ENCODE results near the gene TTC16. TPM values are rescaled to one million over a fixed set of nuclear protein-coding genes. Genes with fewer than 3 reads are reported as not detected.
A peak's percentile ranks its signal among the peaks of the same experiment; 100 is the strongest.

The TTC16 gene
- total RNA-seq, 1 experiment from 2014 or later, result not detected

- Histone ChIP-seq H3K23ac (ENCODE audit: insufficient read length, low read depth, low read length) (no peak overlapping the region), H2BK120ac (ENCODE audit: low read depth, low read length, poor library complexity, severe bottlenecking) (no peak overlapping the region), H2BK15ac (ENCODE audit: low read depth, low read length) (no peak overlapping the region), H2AK5ac (ENCODE audit: insufficient read length, low read length) (no peak overlapping the region), H3K14ac (ENCODE audit: insufficient read depth, low read length) (no peak overlapping the region), H4K8ac (replicated peaks; ENCODE audit: insufficient read length, low read depth, low read length) (no peak overlapping the region), H2BK20ac (ENCODE audit: low read depth, low read length, poor library complexity, severe bottlenecking) (no peak overlapping the region), H3T11ph (ENCODE audit: low read length) (no peak overlapping the region), H3K23me2 (ENCODE audit: insufficient read length, low read depth, low read length, poor library complexity, severe bottlenecking) (no peaks in the 10 kb centered on the region), H3K9ac (ENCODE audit: extremely low read depth, insufficient read length, low read length) (no peak overlapping the region), H3K9me3 (ENCODE audit: control insufficient read depth, low read depth, low read length) (no peaks in the 10 kb centered on the region), H4K5ac (ENCODE audit: insufficient read length, low read depth, low read length) (no peak overlapping the region), H3K56ac (ENCODE audit: insufficient read length, low read depth, low read length) (no peak overlapping the region), H4K91ac (ENCODE audit: insufficient read length, low read depth, low read length) (no peak overlapping the region), H3K4ac (ENCODE audit: low read depth, low read length) (no peak overlapping the region), H3K18ac (ENCODE audit: insufficient read length, low read depth, low read length) (no peak overlapping the region), H3K4me1 (ENCODE audit: insufficient read depth, low read length) (no peaks in the 10 kb centered on the region), H3K4me2 (ENCODE audit: insufficient read depth, insufficient read length, low read length) (no peak overlapping the region), H4K20me1 (ENCODE audit: control insufficient read depth, insufficient read depth, insufficient read length) (no peaks in the 10 kb centered on the region), H2BK5ac (ENCODE audit: insufficient read length, low read length) (no peak overlapping the region), H3K79me1 (ENCODE audit: insufficient read depth, low read depth, low read length, poor library complexity, severe bottlenecking) (no peaks in the 10 kb centered on the region), H3K27ac (ENCODE audit: insufficient read length, low read depth, low read length) (no peak overlapping the region), H2AFZ (ENCODE audit: low read length) (no peak overlapping the region), H3K79me2 (ENCODE audit: insufficient read depth, low read length) (no peaks in the 10 kb centered on the region), H3K27me3 (ENCODE audit: insufficient read depth, low read length) (no peaks in the 10 kb centered on the region), H2BK12ac (ENCODE audit: insufficient read length, low read depth, low read length) (no peak overlapping the region)
- no peak overlapping the region; a peak in 1 of 5 replicates for H3K4me3 Mint-ChIP-seq
- H3K4me1 Mint-ChIP-seq, result peaks cover 9 to 10% of the 10 kb centered on the region in 2 experiments
- H3K36me3 Mint-ChIP-seq (ENCODE audit: insufficient read depth in 1 of 3, low read depth in 3 of 3), result no peaks in the 10 kb centered on the region; a peak in 1 of 7 replicates
- H3K27ac Mint-ChIP-seq, result peak overlapping the region in 2 of 3 experiments; percentile 31 to 34; a peak in 1 of 7 replicates
- no CpG with 5 or more reads among the region's 9 CpGs for WGBS (ENCODE audit: extremely low coverage, insufficient read length, low lambda C conversion rate)
- no peak for DNase-seq
- H3K27me3 Mint-ChIP-seq (ENCODE audit: low read depth), result peaks cover 2% of the 10 kb centered on the region; the same call in 1 of the 2 replicates
- no peak for TF ChIP-seq CTCF (conservative IDR thresholded peaks at IDR 0.05)
- no peaks in the 10 kb centered on the region for H3K9me3 Mint-ChIP-seq
These were observed 15.0 kb downstream of the TTC16 start for GRCh38 chr9:127730799-127731410.
